Fibroblast of skin of right biceps (primary cell): ENCODE results near the gene XCR1.
"Not testable (repeated sequence)": the region's sequence is repeated elsewhere in the genome, so short reads cannot be mapped to it uniquely, and the experiment has no call there.

Experiments
- DNase-seq: peaks from one replicate; pipeline ENCODE4 v3.0.0-alpha.2; 2013

The XCR1 gene

DNA sequence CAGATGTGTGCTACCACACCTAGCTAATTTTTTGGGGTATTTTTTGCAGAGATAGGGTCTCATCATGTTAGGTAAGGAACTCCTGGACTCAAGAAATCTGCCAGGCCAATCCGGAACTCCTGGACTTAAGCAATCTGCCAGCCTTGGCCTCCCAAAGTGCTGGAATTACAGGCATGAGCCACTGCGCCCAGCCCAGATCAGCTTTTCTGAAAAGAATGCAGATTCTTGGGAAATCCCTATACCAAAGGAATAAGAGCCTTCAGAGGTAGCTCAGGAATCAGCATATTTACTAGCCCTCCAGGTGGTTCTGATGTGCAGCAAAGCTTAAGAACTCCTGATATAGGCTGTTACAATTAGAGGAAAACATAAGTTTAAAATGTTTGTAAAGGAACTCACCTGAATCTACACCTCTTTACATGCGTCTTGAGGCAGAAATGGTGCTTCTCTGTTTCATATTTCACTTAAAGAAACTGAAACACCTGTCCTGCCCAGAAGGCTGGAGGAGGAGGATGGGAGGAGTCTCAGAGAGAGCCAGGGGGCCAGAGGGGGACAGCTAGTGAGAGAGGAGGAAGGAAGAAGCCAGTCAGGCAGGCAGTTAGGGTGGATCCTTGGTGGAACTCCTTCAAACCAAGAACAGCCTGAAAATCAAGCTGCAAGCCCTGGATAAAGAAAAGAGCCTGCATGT is at the start of gene XCR1:
Gene XCR1, minus strand, starts transcription at position 463 of the 685 bp plus-strand sequence. CDS start 5,536 bp downstream, outside the sequence.
- DNase-seq: no peak

DNA sequence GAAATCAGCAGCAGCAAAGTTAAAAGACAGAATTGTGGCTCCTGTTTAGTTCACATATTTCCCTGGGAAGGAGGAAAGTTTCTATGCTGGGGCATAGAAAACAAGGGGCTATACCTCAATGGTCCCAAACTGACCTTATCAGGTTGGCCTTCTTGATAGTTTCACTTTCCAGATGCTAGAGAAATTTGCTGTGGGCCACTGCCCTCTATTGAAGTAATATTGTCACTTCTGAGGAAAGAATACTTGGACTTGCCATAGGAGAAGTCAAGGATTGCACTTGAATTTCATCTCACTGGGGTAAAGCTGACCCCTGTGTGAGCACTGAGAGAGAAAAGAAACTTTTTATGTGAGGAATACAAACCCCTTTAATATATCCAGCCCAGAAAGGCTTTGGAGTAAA is 49.3 kb upstream of the XCR1 start:
- DNase-seq: no peak

- no peak for DNase-seq
These were observed 48.5 kb upstream of the XCR1 start for GRCh38 chr3:46075816-46076215.

GRCh38 chr3:46071222-46071858 is 44.1 kb upstream of the XCR1 start:
- DNase-seq: no peak

- DNase-seq: no peak
These were observed 43.4 kb upstream of the XCR1 start for GRCh38 chr3:46070595-46071093.

- DNase-seq: no peak
These were observed 41.2 kb upstream of the XCR1 start for GRCh38 chr3:46068501-46068900.

DNA sequence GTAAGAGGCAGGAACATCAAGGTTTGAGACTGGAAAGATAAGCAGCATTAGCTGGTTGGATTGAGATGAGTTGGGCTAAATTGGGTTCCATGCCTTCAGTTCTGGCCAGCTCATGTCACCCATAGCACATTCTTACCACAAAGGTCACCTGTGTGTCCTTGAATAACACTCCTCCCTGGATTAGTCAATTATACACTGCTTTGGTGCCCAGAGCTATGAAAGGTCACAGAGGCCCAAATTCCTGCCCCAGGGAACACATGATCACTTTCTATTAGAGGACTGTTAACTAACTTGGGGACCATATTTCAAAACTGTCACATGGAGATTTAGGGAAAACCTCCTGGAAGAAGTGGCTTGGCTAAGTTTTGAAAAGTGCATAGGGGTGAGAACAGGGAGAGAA is 40.1 kb upstream of the XCR1 start:
- no peak for DNase-seq

GRCh38 chr3:46065750-46066256 is 38.5 kb upstream of the XCR1 start:
- no peak for DNase-seq

- no peak for DNase-seq
These were observed 38.0 kb upstream of the XCR1 start for GRCh38 chr3:46065294-46065705.

DNA sequence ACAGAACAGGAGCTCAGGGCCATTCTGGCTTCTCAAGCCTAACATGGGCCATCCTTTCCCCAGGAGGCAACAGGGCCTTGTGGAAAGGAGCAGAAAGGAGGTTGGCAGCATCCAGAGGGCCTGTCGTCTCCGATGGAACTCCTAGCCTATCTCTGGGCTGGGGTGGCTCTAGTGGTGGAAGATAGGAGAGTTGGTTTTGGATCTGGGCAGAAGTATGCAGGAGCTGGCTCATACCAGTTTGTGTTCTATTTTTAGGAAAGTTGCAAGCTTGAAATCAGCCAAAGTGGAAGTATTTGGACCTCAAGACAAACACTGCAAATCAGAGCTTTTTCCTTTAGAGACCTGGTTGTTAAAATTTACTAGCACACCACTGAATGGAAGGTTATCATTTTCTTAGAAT is 35.4 kb upstream of the XCR1 start:
- DNase-seq: no peak

GRCh38 chr3:46061887-46062286 is 34.6 kb upstream of the XCR1 start:
- no peak for DNase-seq

- peak; percentile 4 for DNase-seq
These were observed 33.9 kb upstream of the XCR1 start for GRCh38 chr3:46061108-46061720.

DNA sequence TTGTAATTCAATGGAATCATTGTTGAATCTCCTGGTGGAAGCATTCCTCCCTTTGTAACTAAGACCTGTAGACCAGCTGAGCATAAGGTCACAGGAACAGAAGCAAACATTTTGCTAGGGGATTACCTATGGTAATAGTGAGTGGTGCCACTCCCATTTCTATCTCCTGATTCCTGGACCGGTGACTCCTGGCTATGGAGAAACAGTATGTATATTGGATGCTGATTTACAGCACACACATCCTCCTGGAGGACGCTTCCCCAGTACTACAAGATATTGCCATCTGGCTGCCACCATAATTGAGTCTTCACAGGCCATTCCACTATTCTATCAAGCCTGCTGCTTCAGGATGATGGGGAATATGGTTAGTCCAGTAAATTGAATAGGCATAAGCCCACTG is 33.3 kb upstream of the XCR1 start:
- no peak for DNase-seq

DNA sequence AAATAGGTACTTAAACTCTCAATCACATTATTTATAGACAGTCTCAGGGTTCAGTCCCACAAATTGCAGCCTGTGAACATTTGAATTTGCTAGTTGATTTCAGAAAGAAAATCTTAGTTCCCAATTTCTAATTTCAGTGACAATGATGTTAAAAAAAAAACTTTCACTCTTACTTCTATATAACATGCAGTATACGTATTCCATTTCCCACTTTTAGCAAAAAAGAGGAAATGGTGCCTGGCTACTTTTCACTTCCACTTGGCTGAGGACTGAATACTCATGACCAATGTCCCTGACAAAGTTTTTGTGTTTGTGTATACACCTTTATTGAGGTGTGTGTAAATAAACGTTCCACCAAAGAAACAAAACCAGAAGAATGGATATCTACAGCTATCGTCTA is 32.1 kb upstream of the XCR1 start:
- no peak for DNase-seq

DNA sequence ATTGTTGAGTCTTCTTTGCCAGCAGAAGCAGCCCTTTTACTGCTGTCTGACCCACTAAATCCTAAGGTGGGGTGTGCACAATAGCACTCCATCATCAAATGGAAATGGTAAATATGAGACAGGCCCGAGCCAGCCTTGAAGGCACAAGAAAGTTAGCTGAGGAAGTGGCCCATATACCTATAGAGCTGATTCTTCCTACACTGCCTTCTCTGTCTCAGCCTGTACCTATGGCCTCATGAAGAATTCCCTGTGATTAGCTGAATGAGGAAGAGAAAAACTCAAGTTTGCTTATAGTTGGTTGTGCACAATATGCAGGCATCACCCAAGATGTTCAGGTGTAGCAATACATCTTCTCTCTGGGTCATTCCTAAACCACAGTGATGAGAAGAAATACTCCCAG is 31.7 kb upstream of the XCR1 start:
- DNase-seq: no peak

- no peak for DNase-seq
These were observed 30.4 kb upstream of the XCR1 start for GRCh38 chr3:46057716-46058115.

DNA sequence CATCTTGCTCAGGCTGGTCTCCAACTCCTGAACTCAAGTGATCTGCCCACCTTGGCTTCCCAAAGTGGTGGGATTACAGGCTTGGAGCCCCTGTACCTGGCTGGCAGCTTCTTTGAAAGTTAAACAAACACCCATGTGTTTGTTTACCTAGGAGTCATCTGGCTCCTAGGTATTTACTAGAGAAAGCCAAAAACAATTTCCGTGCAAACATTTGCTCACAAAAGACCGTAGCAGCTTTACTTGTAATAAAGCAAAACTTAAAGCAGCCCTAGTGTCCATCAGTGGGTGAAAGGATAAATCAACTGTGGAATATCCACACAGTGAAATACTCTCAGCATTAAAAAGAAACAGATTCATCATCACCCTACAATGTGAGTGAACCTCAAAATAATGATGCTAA is 29.4 kb upstream of the XCR1 start:
- no peak for DNase-seq

DNA sequence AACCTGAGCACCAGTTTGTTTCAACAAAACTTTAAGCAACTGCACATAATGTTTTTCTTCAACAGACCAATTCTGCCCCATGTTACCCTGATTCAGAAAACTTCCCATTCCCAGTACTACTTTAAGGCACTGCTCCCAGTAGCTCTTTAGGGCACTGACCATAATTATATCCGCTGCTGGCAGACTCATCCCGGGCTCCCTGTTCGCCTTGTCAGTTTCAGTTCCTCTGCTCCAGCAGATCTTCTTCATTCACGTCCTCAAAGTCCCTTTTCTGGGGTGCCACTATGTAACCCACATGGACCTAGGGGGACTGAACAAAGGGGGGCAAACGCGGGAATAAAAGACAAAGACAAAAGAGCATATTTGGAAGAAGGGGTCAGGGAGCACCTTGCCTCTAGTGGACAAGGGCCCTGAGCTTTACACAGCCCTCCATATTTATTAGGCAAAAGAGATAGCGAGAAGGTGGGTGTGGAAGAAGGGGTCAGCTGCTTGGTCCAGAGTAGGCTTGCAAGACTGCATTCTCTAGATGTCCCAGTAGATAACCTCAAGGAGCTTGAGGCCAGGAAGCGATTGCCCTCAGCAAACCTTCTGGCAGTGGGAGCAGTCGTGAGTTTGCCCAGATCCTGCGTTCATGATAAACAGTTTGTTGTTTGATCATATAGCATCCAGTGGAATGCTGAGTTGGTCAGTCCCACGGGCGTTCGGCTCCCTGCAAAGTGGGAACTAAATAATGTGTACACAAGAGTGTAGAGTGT is 26.7 kb upstream of the XCR1 start:
- not testable (repeated sequence) for DNase-seq

DNA sequence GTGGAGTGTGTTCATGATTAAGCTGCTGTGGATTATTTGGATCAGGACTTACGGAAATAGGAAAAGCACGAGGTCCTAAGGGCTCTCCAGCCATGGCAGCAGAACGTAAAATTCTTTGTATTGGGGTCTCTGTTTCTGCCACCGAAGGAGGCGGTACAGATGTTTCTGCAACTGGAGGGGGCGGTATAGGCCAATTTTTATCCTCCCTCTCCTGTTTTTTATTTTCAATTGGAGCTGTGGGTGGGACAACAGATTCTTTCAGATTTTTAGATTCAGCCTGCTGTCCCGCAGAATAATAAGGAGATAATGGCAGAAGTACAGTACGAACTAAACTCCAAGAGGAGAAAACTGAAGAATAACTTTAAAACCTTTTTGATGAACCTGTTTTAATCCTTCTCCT is 26.0 kb upstream of the XCR1 start:
- not testable (repeated sequence) for DNase-seq

- DNase-seq: no peak
These were observed 25.2 kb upstream of the XCR1 start for GRCh38 chr3:46052531-46052930.

GRCh38 chr3:46049093-46049492 is 21.8 kb upstream of the XCR1 start:
- no peak for DNase-seq

DNA sequence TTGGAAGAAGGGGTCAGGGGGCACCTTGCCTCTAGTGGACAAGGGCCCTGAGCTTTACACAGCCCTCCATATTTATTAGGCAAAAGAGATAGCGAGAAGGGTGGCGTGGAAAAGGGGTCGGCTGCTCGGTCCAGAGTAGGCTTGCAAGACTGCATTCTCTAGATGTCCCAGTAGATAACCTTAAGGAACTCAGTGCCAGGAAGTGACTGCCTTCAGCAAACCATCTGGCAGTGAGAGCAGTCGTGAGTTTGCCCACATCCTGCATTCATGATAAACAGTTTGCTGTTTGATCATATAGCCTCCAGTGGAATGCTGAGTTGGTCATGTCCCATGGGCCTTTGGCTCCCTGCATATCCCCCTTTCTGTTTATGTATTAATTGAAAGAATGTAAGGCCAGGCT is 18.9 kb upstream of the XCR1 start:
- peak; percentile 10 for DNase-seq

- DNase-seq: no peak
These were observed 11.6 kb upstream of the XCR1 start for GRCh38 chr3:46038916-46039315.
